ENCODE results near the gene CIB4.
"Not testable (repeated sequence)": the region's sequence is repeated elsewhere in the genome, so short reads cannot be mapped to it uniquely, and the experiment has no call there.

Gene CIB4

DNA sequence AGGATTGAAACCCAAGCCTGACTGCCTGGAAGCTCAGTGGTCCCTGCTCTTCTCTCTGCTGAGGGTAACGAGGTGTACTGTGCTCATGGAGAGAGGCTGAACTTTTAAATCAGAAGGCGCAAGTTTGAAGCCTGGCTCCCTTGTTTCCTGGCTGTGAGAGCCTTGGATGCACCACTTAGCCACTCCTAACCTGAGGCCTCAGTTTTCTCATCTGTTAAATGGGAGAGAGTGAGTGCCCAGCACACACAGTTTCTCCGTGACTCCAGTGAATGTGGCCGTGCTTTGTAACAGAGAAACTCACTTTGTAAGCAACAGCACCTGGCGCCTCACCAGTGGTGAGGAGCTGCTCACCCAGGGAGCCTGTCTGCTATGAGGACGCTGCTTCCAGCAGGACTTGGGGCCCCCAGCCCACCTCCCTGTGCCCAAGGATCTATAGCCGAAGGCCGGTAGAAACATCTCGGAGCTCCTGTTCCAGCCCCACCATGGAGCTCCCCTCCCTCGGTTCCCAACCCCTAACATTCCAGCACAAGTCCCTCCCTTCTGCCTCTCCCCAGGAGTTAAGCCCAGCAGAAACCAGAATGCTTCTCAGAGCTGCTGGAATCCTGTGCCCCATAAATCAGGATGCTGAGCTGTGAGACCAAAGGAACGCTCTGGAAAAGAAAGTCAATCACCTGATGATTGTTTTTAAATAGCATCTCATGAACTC, 31.1 kb upstream of the CIB4 start:
- DNase-seq (no peak), ATAC-seq (no peak)
- H3K4me1 Mint-ChIP-seq = no peaks in the 10 kb centered on the region
- H3K36me3 Mint-ChIP-seq (ENCODE audit: low read depth) = no peaks in the 10 kb centered on the region
- no peak overlapping the region for H3K27ac Mint-ChIP-seq
- peaks cover 22% of the 10 kb centered on the region for H3K27me3 Mint-ChIP-seq
- H3K4me3 Mint-ChIP-seq = no peak overlapping the region
- no peaks in the 10 kb centered on the region for H3K9me3 Mint-ChIP-seq

DNA sequence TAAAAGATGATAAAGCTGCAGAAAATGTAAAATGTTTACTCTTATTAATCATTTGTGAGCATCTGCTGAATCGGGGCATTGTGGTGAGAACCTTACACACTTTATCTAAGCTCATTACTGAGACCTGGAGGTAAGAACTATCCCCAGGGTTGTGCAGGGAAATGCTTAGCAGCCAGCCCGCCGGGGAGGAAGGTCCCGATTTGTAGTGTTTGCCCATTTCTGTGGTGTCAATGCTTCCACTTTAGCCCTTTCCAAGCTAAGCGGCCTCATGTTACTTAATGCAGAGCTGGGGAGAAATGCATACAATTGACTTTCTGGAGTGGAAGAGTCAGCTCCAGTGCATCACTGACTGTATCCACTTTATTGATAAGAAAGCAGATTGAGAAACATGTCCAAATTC, 30.5 kb upstream of the CIB4 start:
- no peak overlapping the region for H3K27ac Mint-ChIP-seq
- no peak overlapping the region for H3K4me3 Mint-ChIP-seq
- no peaks in the 10 kb centered on the region for H3K4me1 Mint-ChIP-seq
- ATAC-seq (no peak), DNase-seq (no peak)
- no peaks in the 10 kb centered on the region for H3K36me3 Mint-ChIP-seq (ENCODE audit: low read depth)
- H3K27me3 Mint-ChIP-seq = peaks cover 25% of the 10 kb centered on the region
- no peaks in the 10 kb centered on the region for H3K9me3 Mint-ChIP-seq

DNA sequence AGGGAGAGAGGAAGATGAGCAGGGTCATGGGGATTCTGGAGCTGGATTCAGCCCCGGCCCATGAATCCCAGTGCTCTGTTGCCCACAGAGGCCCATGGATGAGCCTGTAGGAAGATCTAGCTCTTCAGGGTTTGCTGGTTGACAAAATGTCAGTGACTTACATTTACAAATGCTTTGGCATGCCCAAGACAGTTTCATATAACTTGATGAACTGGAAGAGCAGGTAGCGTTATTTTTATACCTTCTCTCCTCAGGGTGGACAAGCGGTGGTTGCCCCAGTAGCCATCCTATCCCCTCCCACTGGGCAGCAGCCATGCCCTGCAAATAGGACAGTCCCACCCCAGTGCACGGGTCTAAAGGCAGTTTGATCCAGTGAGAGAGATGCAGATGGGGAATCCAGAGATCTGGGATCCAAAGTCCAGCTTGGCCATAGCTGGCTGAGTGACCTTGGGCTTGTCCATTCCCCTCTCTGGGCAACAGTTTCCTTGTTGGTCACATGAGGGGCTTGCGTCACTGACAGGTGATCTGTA, 29.8 kb upstream of the CIB4 start:
- H3K27ac Mint-ChIP-seq = no peak overlapping the region
- H3K9me3 Mint-ChIP-seq = no peaks in the 10 kb centered on the region
- peaks cover 27% of the 10 kb centered on the region for H3K27me3 Mint-ChIP-seq
- H3K4me1 Mint-ChIP-seq = no peaks in the 10 kb centered on the region
- H3K36me3 Mint-ChIP-seq (ENCODE audit: low read depth) = no peaks in the 10 kb centered on the region
- H3K4me3 Mint-ChIP-seq = no peak overlapping the region
- ATAC-seq (no peak), DNase-seq (no peak)

DNA sequence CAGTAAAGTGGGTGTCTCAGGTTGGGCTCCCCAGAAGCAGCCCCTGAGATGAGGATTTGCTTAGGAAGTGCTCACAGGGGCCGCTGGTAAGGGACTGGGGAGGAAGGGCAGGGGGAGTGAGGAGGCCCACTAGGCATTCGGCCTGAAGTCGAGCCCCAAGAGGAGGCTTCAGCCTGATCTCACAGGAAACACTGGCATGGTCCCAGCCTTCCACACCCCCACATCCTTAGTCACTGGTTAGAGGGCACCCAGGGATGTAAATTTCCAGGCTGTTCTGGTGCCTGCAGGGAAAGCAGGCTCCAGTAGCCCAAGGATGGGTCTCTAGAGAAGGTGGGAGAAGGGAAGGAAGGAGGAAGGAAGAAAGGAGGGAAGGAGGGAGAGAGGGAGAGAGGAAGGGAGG, 29.0 kb upstream of the CIB4 start:
- Mint-ChIP-seq H3K4me3 (no peak overlapping the region), H3K4me1 (no peaks in the 10 kb centered on the region), H3K27ac (no peak overlapping the region), H3K9me3 (peaks cover 4% of the 10 kb centered on the region), H3K27me3 (peaks cover 31% of the 10 kb centered on the region), H3K36me3 (ENCODE audit: low read depth) (no peaks in the 10 kb centered on the region)
- ATAC-seq = no peak
- no peak for DNase-seq

DNA sequence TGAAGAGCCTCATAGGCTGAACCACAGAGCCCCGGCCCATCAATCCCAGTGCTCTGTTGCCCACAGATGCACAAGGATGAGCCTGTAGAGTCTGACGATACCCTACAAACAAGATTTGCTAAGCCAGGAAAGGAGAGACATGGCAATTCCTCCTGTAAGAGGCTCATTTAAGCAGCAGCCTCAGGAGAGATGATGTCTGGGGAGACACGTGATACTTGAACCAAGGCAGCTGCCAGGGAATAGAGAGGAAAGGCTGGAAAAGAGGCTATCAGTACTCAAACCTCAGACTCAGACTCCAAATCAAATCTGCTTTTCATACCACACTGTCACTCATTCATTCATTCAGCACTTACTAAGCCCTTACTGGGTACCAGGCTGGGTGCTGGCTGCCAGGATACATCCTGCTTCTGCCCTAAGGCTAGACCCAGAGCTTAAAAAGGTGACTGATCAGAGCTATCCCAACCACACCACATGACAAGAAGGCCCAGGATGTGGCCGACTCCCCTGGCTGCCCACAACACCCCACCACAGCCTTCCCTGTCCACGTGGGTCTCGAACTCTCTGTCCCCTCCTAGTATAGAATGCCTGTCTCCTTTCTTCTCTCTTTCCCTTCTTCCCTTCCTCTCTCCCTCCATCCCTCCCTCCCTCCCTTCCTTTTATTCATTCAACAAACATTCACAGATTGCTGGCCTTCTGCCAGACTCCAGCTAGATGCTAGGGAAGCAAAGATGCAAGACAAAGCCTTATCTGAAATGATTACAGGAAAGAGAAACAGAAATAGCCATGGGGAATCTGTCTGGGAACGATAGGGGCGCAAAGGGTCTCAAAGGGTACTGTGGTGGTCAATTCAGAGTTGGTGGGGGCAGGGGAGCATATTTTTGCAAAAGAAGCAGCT, 27.9 kb upstream of the CIB4 start:
- ATAC-seq = no peak
- Mint-ChIP-seq H3K27ac (no peak overlapping the region), H3K9me3 (peaks cover 4% of the 10 kb centered on the region), H3K4me1 (no peaks in the 10 kb centered on the region), H3K27me3 (peaks cover 33% of the 10 kb centered on the region), H3K36me3 (ENCODE audit: low read depth) (no peaks in the 10 kb centered on the region), H3K4me3 (no peak overlapping the region)
- DNase-seq = no peak

DNA sequence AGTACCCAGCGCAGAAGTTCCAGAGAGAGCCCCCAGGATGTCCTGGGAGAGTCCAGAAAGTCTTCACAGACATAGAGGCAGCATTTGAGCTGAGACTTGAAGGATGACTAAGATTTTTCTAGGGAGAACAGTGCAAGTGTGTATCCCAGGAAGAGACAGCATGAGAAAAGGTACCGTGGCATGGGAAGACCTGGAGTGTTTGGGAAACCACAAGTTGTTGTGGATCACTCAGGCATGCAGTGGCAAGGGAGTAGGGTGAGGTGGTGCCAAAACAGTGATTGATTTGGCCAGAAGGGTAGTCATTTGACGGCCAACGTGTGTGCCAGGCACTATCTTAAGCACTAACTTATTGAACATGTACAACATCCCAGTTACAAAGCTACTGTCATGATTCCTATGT, 26.9 kb upstream of the CIB4 start:
- ATAC-seq (no peak), DNase-seq (no peak)
- Mint-ChIP-seq H3K9me3 (peaks cover 4% of the 10 kb centered on the region), H3K4me1 (no peaks in the 10 kb centered on the region), H3K36me3 (ENCODE audit: low read depth) (no peaks in the 10 kb centered on the region), H3K4me3 (no peak overlapping the region), H3K27ac (no peak overlapping the region), H3K27me3 (peaks cover 33% of the 10 kb centered on the region)

DNA sequence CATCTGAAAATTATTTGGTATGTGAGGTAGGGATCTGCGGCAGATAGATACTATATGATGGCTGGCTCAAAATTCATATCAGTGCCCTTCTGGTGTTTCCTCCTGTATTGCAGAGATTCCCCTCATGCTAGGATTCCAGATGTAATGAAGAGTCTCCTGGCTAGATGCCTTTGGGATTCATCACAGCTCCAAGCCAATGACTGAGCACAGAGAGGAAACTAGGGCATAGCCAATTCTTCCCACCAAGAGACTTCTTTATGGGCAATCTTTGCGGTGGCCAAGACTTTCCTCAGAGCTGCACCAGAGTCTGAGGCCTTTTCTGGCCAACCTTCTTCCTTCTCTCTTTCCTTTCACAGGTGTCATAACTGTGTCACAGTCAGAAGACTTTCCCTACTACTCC, 25.5 kb upstream of the CIB4 start:
- H3K4me3 Mint-ChIP-seq = no peak overlapping the region
- no peaks in the 10 kb centered on the region for H3K36me3 Mint-ChIP-seq (ENCODE audit: low read depth)
- peaks cover 29% of the 10 kb centered on the region for H3K27me3 Mint-ChIP-seq
- ATAC-seq (no peak), DNase-seq (no peak)
- no peaks in the 10 kb centered on the region for H3K4me1 Mint-ChIP-seq
- peaks cover 4% of the 10 kb centered on the region for H3K9me3 Mint-ChIP-seq
- H3K27ac Mint-ChIP-seq = no peak overlapping the region

DNA sequence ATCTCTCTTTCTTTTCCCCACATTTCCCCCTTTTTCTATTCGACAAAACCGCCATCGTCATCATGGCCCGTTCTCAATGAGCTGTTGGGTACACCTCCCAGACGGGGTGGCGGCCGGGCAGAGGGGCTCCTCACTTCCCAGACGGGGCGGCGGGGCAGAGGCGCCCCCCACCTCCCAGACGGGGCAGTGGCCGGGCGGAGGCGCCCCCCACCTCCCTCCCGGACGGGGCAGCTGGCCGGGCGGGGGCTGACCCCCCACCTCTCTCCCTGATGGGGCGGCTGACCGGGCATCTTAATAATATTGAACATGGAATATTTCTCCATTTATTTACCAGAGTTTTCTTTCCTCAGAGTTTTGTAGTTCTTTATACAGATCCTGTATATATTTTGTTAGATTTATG, 24.1 kb upstream of the CIB4 start:
- H3K4me1 Mint-ChIP-seq; H3K9me3 Mint-ChIP-seq; H3K4me3 Mint-ChIP-seq; H3K27ac Mint-ChIP-seq; H3K36me3 Mint-ChIP-seq (ENCODE audit: low read depth); DNase-seq; ATAC-seq: not testable (repeated sequence)
- H3K27me3 Mint-ChIP-seq = peaks cover 22% of the 10 kb centered on the region

DNA sequence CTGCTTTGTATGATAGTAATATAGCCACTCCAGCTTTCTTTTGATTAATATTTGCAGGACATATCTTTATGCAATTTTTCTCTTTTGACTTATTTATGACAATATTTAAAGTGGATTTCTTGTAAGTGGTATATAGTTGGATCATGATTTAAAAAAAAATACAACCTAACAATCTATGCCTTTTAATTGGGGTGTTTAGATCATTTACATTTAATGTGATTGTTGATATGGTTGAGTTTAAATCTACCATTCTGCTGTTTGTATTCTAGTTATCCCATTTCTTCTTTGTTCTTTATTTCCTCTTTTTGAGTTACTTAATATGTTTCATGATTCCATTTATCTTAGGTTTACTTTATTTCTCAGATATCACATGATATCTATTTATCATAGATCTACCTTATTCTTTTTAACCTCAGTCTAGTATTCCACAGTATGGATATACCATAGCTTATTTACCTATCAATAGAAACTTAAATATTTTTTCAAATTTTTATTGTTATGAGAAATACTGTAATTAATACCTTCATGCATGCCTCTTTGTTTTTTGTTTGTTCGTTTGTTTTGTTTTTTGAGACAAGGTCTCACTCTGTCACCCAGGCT, 19.3 kb upstream of the CIB4 start:
- ATAC-seq (no peak), DNase-seq (no peak)
- Mint-ChIP-seq H3K4me3 (no peak overlapping the region), H3K9me3 (peaks cover 20% of the 10 kb centered on the region), H3K27me3 (peaks cover 5% of the 10 kb centered on the region), H3K27ac (no peak overlapping the region), H3K36me3 (ENCODE audit: low read depth) (peaks cover 2% of the 10 kb centered on the region), H3K4me1 (no peaks in the 10 kb centered on the region)

DNA sequence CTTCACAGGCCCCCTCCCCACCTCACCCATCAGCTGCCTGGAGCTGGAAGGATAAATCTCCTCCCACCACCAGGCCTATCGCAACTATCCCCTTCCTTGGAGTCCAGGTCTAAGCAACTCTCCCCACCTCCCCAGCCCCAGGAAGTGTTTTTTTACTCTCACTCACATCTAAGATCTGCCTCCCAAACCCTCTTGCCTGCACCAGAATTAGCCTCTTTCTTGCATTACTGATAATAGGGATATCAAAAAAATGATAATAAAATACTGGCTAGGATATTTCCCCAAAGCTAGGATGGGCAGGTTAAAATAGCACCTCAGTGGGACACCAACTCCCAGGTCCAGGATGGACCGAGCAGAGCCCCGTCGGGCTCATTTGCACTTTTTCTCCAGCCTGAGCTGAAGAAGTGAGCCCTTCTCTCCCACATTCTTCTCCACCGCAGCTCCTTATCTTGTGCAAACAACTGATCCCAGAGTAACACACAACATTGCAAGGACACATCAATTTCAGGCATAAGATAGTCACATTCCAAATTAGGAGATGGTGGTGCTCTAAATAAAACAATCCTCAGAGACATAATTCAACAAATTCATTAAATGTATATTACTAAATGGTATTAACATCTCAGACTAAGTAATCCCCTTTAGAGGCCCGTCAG, 17.7 kb upstream of the CIB4 start:
- H3K36me3 Mint-ChIP-seq (ENCODE audit: low read depth) = peaks cover 2% of the 10 kb centered on the region
- ATAC-seq = no peak
- H3K27me3 Mint-ChIP-seq = peaks cover 3% of the 10 kb centered on the region
- no peaks in the 10 kb centered on the region for H3K4me1 Mint-ChIP-seq
- no peak for DNase-seq
- H3K27ac Mint-ChIP-seq = no peak overlapping the region
- H3K9me3 Mint-ChIP-seq = peaks cover 19% of the 10 kb centered on the region
- no peak overlapping the region for H3K4me3 Mint-ChIP-seq

DNA sequence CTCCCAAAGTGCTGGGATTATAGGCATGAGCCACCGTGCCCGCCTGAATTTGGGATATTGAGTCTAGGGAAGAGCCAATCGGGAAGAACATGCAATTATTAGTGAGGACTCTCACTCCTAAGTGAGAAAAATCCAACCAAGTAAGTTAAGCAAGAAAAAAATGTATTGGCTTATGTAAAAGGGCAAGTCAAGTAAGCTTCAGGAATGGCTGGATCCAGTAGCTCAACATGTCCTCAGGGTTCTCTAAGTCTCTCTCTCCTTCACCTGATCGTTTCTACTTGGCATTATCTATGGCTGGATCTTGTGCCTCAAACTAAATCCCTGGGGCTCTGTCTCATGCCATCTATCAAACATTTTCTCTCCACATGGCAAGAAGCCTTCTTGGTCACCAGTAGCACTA, 16.1 kb upstream of the CIB4 start:
- Mint-ChIP-seq H3K9me3 (peaks cover 19% of the 10 kb centered on the region), H3K36me3 (ENCODE audit: low read depth) (peaks cover 2% of the 10 kb centered on the region), H3K27me3 (peaks cover 3% of the 10 kb centered on the region), H3K4me3 (no peak overlapping the region), H3K4me1 (no peaks in the 10 kb centered on the region), H3K27ac (no peak overlapping the region)
- ATAC-seq (no peak), DNase-seq (no peak)

DNA sequence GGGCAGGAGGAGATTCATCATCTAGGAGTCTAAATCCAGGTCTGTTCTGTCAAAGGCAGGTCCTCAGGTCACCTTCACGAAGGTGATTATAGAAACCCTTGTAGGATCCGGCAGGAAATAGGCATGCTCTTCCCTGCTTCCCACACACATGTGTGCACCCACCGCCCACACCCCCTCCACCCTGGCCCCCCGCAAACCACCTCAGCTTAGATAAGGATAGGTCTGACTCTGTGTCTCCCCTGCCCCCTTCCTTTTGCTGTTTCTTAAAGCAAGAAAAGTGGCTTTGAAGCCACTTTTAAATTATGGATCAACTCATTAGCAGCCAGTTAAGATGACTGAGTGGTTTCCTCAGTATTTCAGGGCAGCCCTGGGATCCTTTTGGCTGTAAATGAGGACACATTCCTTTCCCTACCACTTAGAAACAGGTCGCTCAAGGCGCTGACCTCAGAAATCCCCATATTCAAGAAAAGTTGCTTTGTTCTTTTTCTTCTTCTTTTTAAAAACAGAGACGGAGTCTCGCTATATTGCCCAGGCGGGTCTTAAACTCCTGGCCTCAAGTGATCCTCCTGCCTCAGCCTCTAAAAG, 14.5 kb upstream of the CIB4 start:
- Mint-ChIP-seq H3K4me3 (no peak overlapping the region), H3K36me3 (ENCODE audit: low read depth) (peaks cover 2% of the 10 kb centered on the region), H3K27ac (no peak overlapping the region), H3K27me3 (peaks cover 6% of the 10 kb centered on the region), H3K4me1 (no peaks in the 10 kb centered on the region), H3K9me3 (peaks cover 19% of the 10 kb centered on the region)
- no peak for ATAC-seq
- no peak for DNase-seq

DNA sequence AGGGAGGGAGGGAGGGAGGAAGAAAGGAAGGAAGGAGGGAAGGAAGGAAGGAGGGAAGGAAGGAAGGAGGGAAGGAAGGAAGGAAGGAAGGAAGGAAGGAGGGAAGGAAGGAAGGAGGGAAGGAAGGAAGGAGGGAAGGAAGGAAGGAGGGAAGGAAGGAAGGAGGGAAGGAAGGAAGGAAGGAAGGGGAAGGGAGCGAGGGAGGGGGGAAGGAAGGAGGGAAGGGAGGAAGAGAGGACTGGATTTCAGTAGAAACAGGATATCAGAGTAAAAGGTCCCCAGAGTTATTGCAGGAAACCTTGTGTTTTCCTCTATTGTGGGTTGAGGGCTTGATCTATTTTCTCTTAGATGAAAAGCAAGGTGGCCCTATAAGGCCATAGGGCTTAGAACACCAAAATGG, 14.0 kb upstream of the CIB4 start:
- not testable (repeated sequence) for ATAC-seq; DNase-seq; H3K4me3 Mint-ChIP-seq; H3K4me1 Mint-ChIP-seq; H3K27ac Mint-ChIP-seq; H3K36me3 Mint-ChIP-seq (ENCODE audit: low read depth)
- Mint-ChIP-seq H3K9me3 (peaks cover 15% of the 10 kb centered on the region), H3K27me3 (peaks cover 12% of the 10 kb centered on the region)

DNA sequence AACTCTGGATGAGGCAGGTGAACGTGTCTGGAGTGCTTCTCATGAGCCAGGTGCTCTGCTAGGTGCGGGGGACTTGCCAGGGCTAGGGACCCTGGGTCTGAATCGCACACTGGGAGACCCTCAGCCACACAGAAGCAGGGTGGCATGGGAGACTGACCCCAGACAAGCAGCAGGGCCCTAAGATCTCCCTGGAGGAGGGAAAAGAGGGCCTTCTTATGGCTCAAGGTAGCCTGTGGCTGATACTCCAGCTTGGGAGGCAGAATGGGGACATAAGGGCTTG, 12.8 kb upstream of the CIB4 start:
- H3K27me3 Mint-ChIP-seq = peaks cover 15% of the 10 kb centered on the region
- no peak overlapping the region for H3K4me3 Mint-ChIP-seq

More for the DNA sequence above, 12.8 kb upstream of the CIB4 start:
- ATAC-seq = no peak
- H3K27ac Mint-ChIP-seq = no peak overlapping the region
- peaks cover 2% of the 10 kb centered on the region for H3K36me3 Mint-ChIP-seq (ENCODE audit: low read depth)
- no peak for DNase-seq
- H3K9me3 Mint-ChIP-seq = peaks cover 5% of the 10 kb centered on the region
- H3K4me1 Mint-ChIP-seq = no peaks in the 10 kb centered on the region

Measured in activated naive CD8-positive, alpha-beta T cell treated with anti-CD3 and anti-CD28 coated beads, Interleukin-2, amount 50 U/mL, for 24 hours (primary cell).